ENCODE data around the gene PCDHB10. TPM values are rescaled to one million over a fixed set of nuclear protein-coding genes. Genes with fewer than 3 reads are reported as not detected.

Gene PCDHB10
- total and polyA plus RNA-seq, 4 donors, result 0.25 to 7.7 (median 4.1) TPM

Other genes starting within 250 kb of the PCDHB10 start
Only the 30 nearest of the 37 such genes appear.
- gene PCDHB1, start 141.0 kb upstream of the PCDHB10 start, total RNA-seq, result not detected
- not detected for gene PCDHB1, start 141.0 kb upstream of the PCDHB10 start, polyA plus RNA-seq
- gene PCDHB2, start 97.7 kb upstream of the PCDHB10 start, total RNA-seq, result 1 to 10 TPM; 3.1 to 4.1 TPM
- gene PCDHB2, start 97.7 kb upstream of the PCDHB10 start, polyA plus RNA-seq, result 1 to 10 TPM in 1 of 2 donors, under 1 TPM in 1; 0.50 to 2.6 TPM
- gene PCDHB3, start 91.9 kb upstream of the PCDHB10 start, total RNA-seq, result 1 to 10 TPM; 2.0 to 2.9 TPM
- gene PCDHB3, start 91.9 kb upstream of the PCDHB10 start, polyA plus RNA-seq, result 1 to 10 TPM in 1 of 2 donors, under 1 TPM in 1; 0.25 to 1.2 TPM
- 1 to 10 TPM; 6.2 to 9.1 TPM for gene PCDHB4, start 70.5 kb upstream of the PCDHB10 start, total RNA-seq
- gene PCDHB4, start 70.5 kb upstream of the PCDHB10 start, polyA plus RNA-seq, result 1 to 10 TPM in 1 of 2 donors, under 1 TPM in 1; 0.88 to 5.8 TPM
- 1 to 10 TPM; 4.1 to 4.2 TPM for gene PCDHB5, start 57.1 kb upstream of the PCDHB10 start, total RNA-seq
- 1 to 10 TPM in 1 of 2 donors, under 1 TPM in 1; 0.63 to 3.0 TPM for gene PCDHB5, start 57.1 kb upstream of the PCDHB10 start, polyA plus RNA-seq
- gene PCDHB6, start 42.3 kb upstream of the PCDHB10 start, total RNA-seq, result 1 to 10 TPM; 1.9 to 2.7 TPM
- gene PCDHB6, start 42.3 kb upstream of the PCDHB10 start, polyA plus RNA-seq, result 1 to 10 TPM in 1 of 2 donors, under 1 TPM in 1; 0.63 to 2.6 TPM
- 1 to 10 TPM; 5.0 to 6.7 TPM for gene PCDHB7, start 19.7 kb upstream of the PCDHB10 start, total RNA-seq
- gene PCDHB7, start 19.7 kb upstream of the PCDHB10 start, polyA plus RNA-seq, result 1 to 10 TPM; 2.3 to 5.5 TPM
- gene PCDHB8, start 14.6 kb upstream of the PCDHB10 start, total RNA-seq, result 1 to 10 TPM; 4.1 to 4.3 TPM
- under 1 TPM in 1 of 2 donors, not detected in 1; 0.77 TPM for gene PCDHB8, start 14.6 kb upstream of the PCDHB10 start, polyA plus RNA-seq
- 1 to 10 TPM; 5.1 to 7.4 TPM for gene PCDHB16, start 10.0 kb upstream of the PCDHB10 start, total RNA-seq
- 1 to 10 TPM in 1 of 2 donors, under 1 TPM in 1; 0.63 to 4.8 TPM for gene PCDHB16, start 10.0 kb upstream of the PCDHB10 start, polyA plus RNA-seq
- gene PCDHB9, start 5.2 kb upstream of the PCDHB10 start, total RNA-seq, result 1 to 10 TPM; 3.0 to 3.8 TPM
- 1 to 10 TPM in 1 of 2 donors, under 1 TPM in 1; 0.25 to 2.1 TPM for gene PCDHB9, start 5.2 kb upstream of the PCDHB10 start, polyA plus RNA-seq
- 10 to 100 TPM in 1 of 2 donors, 1 to 10 TPM in 1; 8.1 to 15.3 TPM for gene PCDHB11, start 7.3 kb downstream of the PCDHB10 start, total RNA-seq
- 1 to 10 TPM; 2.9 to 4.7 TPM for gene PCDHB11, start 7.3 kb downstream of the PCDHB10 start, polyA plus RNA-seq
- gene PCDHB12, start 16.4 kb downstream of the PCDHB10 start, total RNA-seq, result 1 to 10 TPM; 5.7 to 6.7 TPM
- gene PCDHB12, start 16.4 kb downstream of the PCDHB10 start, polyA plus RNA-seq, result 1 to 10 TPM in 1 of 2 donors, under 1 TPM in 1; 0.75 to 2.9 TPM
- 1 to 10 TPM; 4.2 to 6.7 TPM for gene PCDHB13, start 21.6 kb downstream of the PCDHB10 start, total RNA-seq
- 1 to 10 TPM in 1 of 2 donors, under 1 TPM in 1; 0.75 to 1.3 TPM for gene PCDHB13, start 21.6 kb downstream of the PCDHB10 start, polyA plus RNA-seq
- 10 to 100 TPM in 1 of 2 donors, 1 to 10 TPM in 1; 7.5 to 10.1 TPM for gene PCDHB14, start 31.0 kb downstream of the PCDHB10 start, total RNA-seq
- gene PCDHB14, start 31.0 kb downstream of the PCDHB10 start, polyA plus RNA-seq, result 1 to 10 TPM; 1.0 to 5.0 TPM
- 10 to 100 TPM in 1 of 2 donors, 1 to 10 TPM in 1; 8.7 to 10.9 TPM for gene PCDHB15, start 53.0 kb downstream of the PCDHB10 start, total RNA-seq
- 10 to 100 TPM in 1 of 2 donors, 1 to 10 TPM in 1; 4.4 to 12.1 TPM for gene PCDHB15, start 53.0 kb downstream of the PCDHB10 start, polyA plus RNA-seq
- gene SLC25A2, start 111.7 kb downstream of the PCDHB10 start, total RNA-seq, result 1 to 10 TPM in 1 of 2 donors, under 1 TPM in 1; 0.69 to 1.1 TPM
- not detected for gene SLC25A2, start 111.7 kb downstream of the PCDHB10 start, polyA plus RNA-seq
- 10 to 100 TPM; 59.8 to 79.1 TPM for gene TAF7, start 128.4 kb downstream of the PCDHB10 start, total RNA-seq
- 10 to 100 TPM; 53.5 to 65.3 TPM for gene TAF7, start 128.4 kb downstream of the PCDHB10 start, polyA plus RNA-seq
- gene PCDHGA1, start 138.2 kb downstream of the PCDHB10 start, total RNA-seq, result 1 to 10 TPM in 1 of 2 donors, under 1 TPM in 1; 0.91 to 1.6 TPM
- 1 to 10 TPM in 1 of 2 donors, not detected in 1; 1.0 TPM for gene PCDHGA1, start 138.2 kb downstream of the PCDHB10 start, polyA plus RNA-seq
- gene PCDHGA2, start 146.4 kb downstream of the PCDHB10 start, total RNA-seq, result 10 to 100 TPM in 1 of 2 donors, 1 to 10 TPM in 1; 6.2 to 10.6 TPM
- 1 to 10 TPM in 1 of 2 donors, under 1 TPM in 1; 0.75 to 4.2 TPM for gene PCDHGA2, start 146.4 kb downstream of the PCDHB10 start, polyA plus RNA-seq
- gene PCDHGA3, start 151.5 kb downstream of the PCDHB10 start, total RNA-seq, result 1 to 10 TPM; 4.1 to 7.4 TPM
- 1 to 10 TPM in 1 of 2 donors, under 1 TPM in 1; 0.50 to 2.4 TPM for gene PCDHGA3, start 151.5 kb downstream of the PCDHB10 start, polyA plus RNA-seq
- 1 to 10 TPM; 3.5 to 6.5 TPM for gene PCDHGB1, start 157.7 kb downstream of the PCDHB10 start, total RNA-seq
- gene PCDHGB1, start 157.7 kb downstream of the PCDHB10 start, polyA plus RNA-seq, result under 1 TPM; 0.75 to 0.92 TPM
- 10 to 100 TPM in 1 of 2 donors, 1 to 10 TPM in 1; 7.1 to 10.2 TPM for gene PCDHGA4, start 162.7 kb downstream of the PCDHB10 start, total RNA-seq
- gene PCDHGA4, start 162.7 kb downstream of the PCDHB10 start, polyA plus RNA-seq, result 1 to 10 TPM; 1.3 to 2.0 TPM
- gene PCDHGB2, start 167.6 kb downstream of the PCDHB10 start, total RNA-seq, result 10 to 100 TPM in 1 of 2 donors, 1 to 10 TPM in 1; 6.5 to 11.7 TPM
- 1 to 10 TPM in 1 of 2 donors, under 1 TPM in 1; 0.38 to 1.1 TPM for gene PCDHGB2, start 167.6 kb downstream of the PCDHB10 start, polyA plus RNA-seq
- gene PCDHGA5, start 171.8 kb downstream of the PCDHB10 start, total RNA-seq, result 10 to 100 TPM in 1 of 2 donors, 1 to 10 TPM in 1; 7.5 to 11.5 TPM
- 1 to 10 TPM in 1 of 2 donors, under 1 TPM in 1; 0.25 to 1.4 TPM for gene PCDHGA5, start 171.8 kb downstream of the PCDHB10 start, polyA plus RNA-seq
- 1 to 10 TPM; 7.4 to 9.7 TPM for gene PCDHGB3, start 177.9 kb downstream of the PCDHB10 start, total RNA-seq
- under 1 TPM in 1 of 2 donors, not detected in 1; 0.82 TPM for gene PCDHGB3, start 177.9 kb downstream of the PCDHB10 start, polyA plus RNA-seq
- 10 to 100 TPM in 1 of 2 donors, 1 to 10 TPM in 1; 8.8 to 12.0 TPM for gene PCDHGA6, start 181.5 kb downstream of the PCDHB10 start, total RNA-seq
- 1 to 10 TPM in 1 of 2 donors, under 1 TPM in 1; 0.38 to 4.0 TPM for gene PCDHGA6, start 181.5 kb downstream of the PCDHB10 start, polyA plus RNA-seq
- 1 to 10 TPM; 6.4 to 8.0 TPM for gene PCDHGA7, start 190.4 kb downstream of the PCDHB10 start, total RNA-seq
- 1 to 10 TPM in 1 of 2 donors, not detected in 1; 2.1 TPM for gene PCDHGA7, start 190.4 kb downstream of the PCDHB10 start, polyA plus RNA-seq
- gene PCDHGB4, start 195.3 kb downstream of the PCDHB10 start, total RNA-seq, result 10 to 100 TPM in 1 of 2 donors, 1 to 10 TPM in 1; 7.3 to 10.1 TPM
- 1 to 10 TPM in 1 of 2 donors, under 1 TPM in 1; 0.50 to 2.7 TPM for gene PCDHGB4, start 195.3 kb downstream of the PCDHB10 start, polyA plus RNA-seq
- 1 to 10 TPM; 3.0 to 6.8 TPM for gene PCDHGA8, start 200.3 kb downstream of the PCDHB10 start, total RNA-seq
- gene PCDHGA8, start 200.3 kb downstream of the PCDHB10 start, polyA plus RNA-seq, result under 1 TPM; 0.13 to 0.54 TPM
- 10 to 100 TPM; 11.7 to 18.2 TPM for gene PCDHGB5, start 205.6 kb downstream of the PCDHB10 start, total RNA-seq
- gene PCDHGB5, start 205.6 kb downstream of the PCDHB10 start, polyA plus RNA-seq, result 1 to 10 TPM; 2.0 to 5.0 TPM